B cell (primary cell): ENCODE data around the gene SLCO3A1. TPM values are rescaled to one million over a fixed set of nuclear protein-coding genes. Genes with fewer than 3 reads are reported as not detected.

ENCODE experiments used
- ATAC-seq: fragments of 200-7000 bp; cut with Tn5 transposase; one replicate; pipeline ENCODE4 v1.10.0; 2021; ENCODE audit warnings: low read depth, mild to moderate bottlenecking, moderate number of reproducible peaks, moderate library complexity
- CTCF ChIA-PET: fragments of 350-600 bp; sonication (Branson Sonifier 250); formaldehyde crosslinking; loops from one replicate; lab custom pipeline; 2021; ENCODE audit warnings: antibody characterized with exemption, inconsistent platforms; lab: Charles Lee
- POLR2A ChIA-PET: fragments of 350-600 bp; sonication (Branson Sonifier 250); formaldehyde crosslinking; loops from one replicate; lab custom pipeline; 2021; ENCODE audit warnings: antibody characterized with exemption; lab: Charles Lee
- DNase-seq: peaks from one replicate; pipeline ENCODE4 v3.0.0; 2013
- H2AFZ ChIP-seq: 2 replicates; pipeline ENCODE4 v1.6.1; 2012; ENCODE audit warnings: mild to moderate bottlenecking, low read depth, low read length; ENCODE audit not compliant: insufficient read depth, poor library complexity, severe bottlenecking
- H3K27ac ChIP-seq, 2 donors: 1 replicate in 1 of 2; 2 replicates in 1 of 2; pipeline ENCODE4 v1.5.1; 2012 to 2013; ENCODE audit warnings: low read length in 2 of 2, mild to moderate bottlenecking in 2 of 2, moderate library complexity in 1 of 2
- H3K27me3 ChIP-seq, 4 experiments: fragments of 200-600 bp in 1 of 4; sonication (generic) in 1 of 4; replicated peaks in 1 of 4; 1 replicate in 2 of 4; 2 replicates in 2 of 4; pipeline versions ENCODE4 v1.6.1 to v1.7.0; 2013 to 2016; ENCODE audit warnings: low read length in 3 of 4, mild to moderate bottlenecking in 2 of 4, mixed read lengths in 1 of 4, moderate library complexity in 1 of 4; ENCODE audit not compliant: insufficient read depth in 4 of 4, control insufficient read depth in 3 of 4; ENCODE audit errors: control extremely low read depth in 1 of 4
- H3K36me3 ChIP-seq, 2 experiments: replicated peaks in 1 of 2; 1 replicate in 1 of 2; 2 replicates in 1 of 2; pipeline versions ENCODE4 v1.6.1 to v1.7.1; 2013; ENCODE audit warnings: low read length in 1 of 2; ENCODE audit not compliant: insufficient read depth in 2 of 2, control insufficient read depth in 1 of 2; ENCODE audit errors: control extremely low read depth in 1 of 2, extremely low read depth in 1 of 2
- H3K4me1 ChIP-seq, 2 donors: fragments of 200-600 bp in 1 of 2; sonication (generic) in 1 of 2; 1 replicate in 1 of 2; 2 replicates in 1 of 2; pipeline versions ENCODE4 v1.5.1 to v1.6.1; 2013 to 2017; ENCODE audit warnings: low read length in 2 of 2; ENCODE audit not compliant: control insufficient read depth in 2 of 2, insufficient read depth in 2 of 2
- H3K4me2 ChIP-seq: replicated peaks from 2 replicates; pipeline ENCODE3; 2012; ENCODE audit warnings: mild to moderate bottlenecking, low read depth, low read length; ENCODE audit not compliant: poor library complexity, severe bottlenecking
- H3K4me3 ChIP-seq, 5 experiments: fragments of 200-600 bp in 1 of 5; sonication (generic) in 1 of 5; 1 replicate in 3 of 5; 2 replicates in 2 of 5; pipeline versions ENCODE4 v1.5.1 to v1.7.0; 2011 to 2016; ENCODE audit warnings: low read length in 4 of 5, mild to moderate bottlenecking in 4 of 5, low read depth in 2 of 5, control low read depth in 1 of 5, moderate library complexity in 1 of 5; ENCODE audit not compliant: insufficient read depth in 1 of 5; ENCODE audit errors: control extremely low read depth in 1 of 5, extremely low read depth in 1 of 5
- H3K79me2 ChIP-seq: fragments of 200-600 bp; sonication (generic); one replicate; pipeline ENCODE4 v1.6.0; 2016; ENCODE audit warnings: low read length; ENCODE audit not compliant: control insufficient read depth, insufficient read depth
- H3K9ac ChIP-seq: fragments of 200-600 bp; sonication (generic); 2 replicates; pipeline ENCODE4 v1.6.1; 2017; ENCODE audit warnings: mild to moderate bottlenecking, low read length, moderate library complexity
- H3K9me3 ChIP-seq, 3 donors: one replicate each; pipeline versions ENCODE4 v1.6.1 to v1.7.1; 2013; ENCODE audit warnings: low read length in 2 of 3; ENCODE audit not compliant: control insufficient read depth in 2 of 3, insufficient read depth in 1 of 3; ENCODE audit errors: control extremely low read depth in 1 of 3
- H4K20me1 ChIP-seq: 2 replicates; pipeline ENCODE4 v1.6.0; 2012; ENCODE audit warnings: mild to moderate bottlenecking, low read length; ENCODE audit not compliant: insufficient read depth, control insufficient read depth, poor library complexity, severe bottlenecking
- H3K27ac Mint-ChIP-seq: one replicate; pipeline ENCODE4 v1.8.0; 2021; ENCODE audit warnings: mixed read lengths
- H3K27me3 Mint-ChIP-seq: one replicate; pipeline ENCODE4 v1.8.0; 2021; ENCODE audit warnings: mixed read lengths
- H3K4me1 Mint-ChIP-seq: one replicate; pipeline ENCODE4 v1.8.0; 2021; ENCODE audit warnings: mixed read lengths
- H3K4me3 Mint-ChIP-seq: one replicate; pipeline ENCODE4 v1.8.0; 2021; ENCODE audit warnings: mixed read lengths
- H3K9me3 Mint-ChIP-seq: one replicate; pipeline ENCODE4 v1.8.0; 2022; ENCODE audit warnings: mixed read lengths; ENCODE audit not compliant: insufficient read depth
- EZH2 ChIP-seq: IDR thresholded peaks from 2 replicates; pipeline ENCODE4 v1.6.1; 2012; ENCODE audit warnings: borderline replicate concordance, low read depth, mild to moderate bottlenecking, moderate library complexity, low read length; ENCODE audit not compliant: insufficient read depth, poor library complexity, severe bottlenecking
- WGBS: methylation state at CpG from one replicate; pipeline ENCODE4 v1.1.5; 2013; ENCODE audit warnings: missing lambda C conversion rate; ENCODE audit not compliant: insufficient coverage; 5-methylcytosine and 5-hydroxymethylcytosine counted together
- intact Hi-C: fragments of 100-400 bp; cut with micrococcal nuclease; formaldehyde crosslinking; loops from one replicate; pipeline ENCODE4 v1.10.0; 2022
- polyA plus RNA-seq: library from polyadenylated mRNA; depleted of rRNA; stranded (reverse); fragments of >200 nt; gene quantifications from 2 replicates; pipeline ENCODE4 v1.2.3, GENCODE V29; 2012
- total RNA-seq, 2 donors: library from RNA; stranded (reverse); fragments of 120-200 nt in 1 of 2; gene quantifications; 1 replicate in 1 of 2; 2 replicates in 1 of 2; pipeline versions ENCODE4 v1.2.3 to v1.2.4, GENCODE V29; 2013 to 2022
- TF ChIP-seq, protein P1 (sequence below): fragments of 200-600 bp; IDR thresholded peaks from one replicate; pipeline ENCODE4 v1.8.0; 2022; ENCODE audit warnings: antibody characterized with exemption, mild to moderate bottlenecking

Gene SLCO3A1
- total and polyA plus RNA-seq, 2 donors (not counting 1 experiment from before 2014, with no cell fraction given), result 0.99 to 2.3 TPM

DNA sequence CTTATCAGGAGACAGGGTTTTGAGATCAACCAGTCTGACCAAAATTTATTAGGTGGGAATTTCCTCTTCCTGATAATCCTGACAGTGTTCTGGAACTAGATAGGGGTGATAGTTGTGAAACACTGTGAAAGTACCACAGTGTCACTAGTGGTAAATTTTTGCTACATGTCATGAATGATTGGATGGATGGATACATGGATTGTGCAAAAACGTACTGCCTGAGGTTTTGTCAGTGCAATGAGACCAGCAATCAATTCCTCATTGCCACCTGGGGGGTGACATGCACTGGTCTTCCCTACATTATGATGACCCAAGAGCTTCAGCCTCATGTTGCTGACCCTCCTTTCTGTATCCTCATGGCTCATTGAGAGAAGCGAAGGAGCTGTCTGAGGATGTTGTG is 123.5 kb downstream of the SLCO3A1 start:
- peaks cover 0 to 5% (median 0%) of the 10 kb centered on the region in 3 donors for H3K9me3 ChIP-seq
- ChIA-PET POLR2A (no interaction called here), CTCF (no interaction called here)
- no peak overlapping the region for H2AFZ ChIP-seq
- no peaks in the 10 kb centered on the region for H3K79me2 ChIP-seq
- H3K4me2 ChIP-seq, result no peak overlapping the region
- H3K4me1 Mint-ChIP-seq, result no peaks in the 10 kb centered on the region
- H3K27ac Mint-ChIP-seq, result no peak overlapping the region
- no peak overlapping the region for H3K9ac ChIP-seq
- H3K27ac ChIP-seq, result no peak overlapping the region
- ATAC-seq (no peak), DNase-seq (no peak)
- WGBS, result 90% methylated on average over 1 of the region's 2 CpGs
- intact Hi-C loops, result no loop called here
- no peaks in the 10 kb centered on the region for H3K27me3 Mint-ChIP-seq
- no peaks in the 10 kb centered on the region for H3K4me1 ChIP-seq
- H3K36me3 ChIP-seq, result no peaks in the 10 kb centered on the region
- TF ChIP-seq EZH2, result no peak
- TF ChIP-seq, protein P1, sequence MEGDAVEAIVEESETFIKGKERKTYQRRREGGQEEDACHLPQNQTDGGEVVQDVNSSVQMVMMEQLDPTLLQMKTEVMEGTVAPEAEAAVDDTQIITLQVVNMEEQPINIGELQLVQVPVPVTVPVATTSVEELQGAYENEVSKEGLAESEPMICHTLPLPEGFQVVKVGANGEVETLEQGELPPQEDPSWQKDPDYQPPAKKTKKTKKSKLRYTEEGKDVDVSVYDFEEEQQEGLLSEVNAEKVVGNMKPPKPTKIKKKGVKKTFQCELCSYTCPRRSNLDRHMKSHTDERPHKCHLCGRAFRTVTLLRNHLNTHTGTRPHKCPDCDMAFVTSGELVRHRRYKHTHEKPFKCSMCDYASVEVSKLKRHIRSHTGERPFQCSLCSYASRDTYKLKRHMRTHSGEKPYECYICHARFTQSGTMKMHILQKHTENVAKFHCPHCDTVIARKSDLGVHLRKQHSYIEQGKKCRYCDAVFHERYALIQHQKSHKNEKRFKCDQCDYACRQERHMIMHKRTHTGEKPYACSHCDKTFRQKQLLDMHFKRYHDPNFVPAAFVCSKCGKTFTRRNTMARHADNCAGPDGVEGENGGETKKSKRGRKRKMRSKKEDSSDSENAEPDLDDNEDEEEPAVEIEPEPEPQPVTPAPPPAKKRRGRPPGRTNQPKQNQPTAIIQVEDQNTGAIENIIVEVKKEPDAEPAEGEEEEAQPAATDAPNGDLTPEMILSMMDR, result no peak
- no peaks in the 10 kb centered on the region for H4K20me1 ChIP-seq
- H3K27me3 ChIP-seq, result no peaks in the 10 kb centered on the region
- H3K4me3 Mint-ChIP-seq, result no peak overlapping the region
- no peak overlapping the region for H3K4me3 ChIP-seq
- no peaks in the 10 kb centered on the region for H3K9me3 Mint-ChIP-seq

- Histone ChIP-seq H3K9me3 (no peaks in the 10 kb centered on the region), H3K79me2 (no peaks in the 10 kb centered on the region), H4K20me1 (no peaks in the 10 kb centered on the region), H2AFZ (no peak overlapping the region), H3K27me3 (no peaks in the 10 kb centered on the region), H3K4me1 (no peaks in the 10 kb centered on the region), H3K27ac (no peak overlapping the region), H3K36me3 (no peaks in the 10 kb centered on the region), H3K9ac (no peak overlapping the region), H3K4me3 (no peak overlapping the region), H3K4me2 (no peak overlapping the region)
- TF ChIP-seq EZH2, result no peak
- TF ChIP-seq, protein P1, result no peak
- ATAC-seq, result no peak
- ChIA-PET CTCF (no interaction called here), POLR2A (no interaction called here)
- no peak for DNase-seq
- Mint-ChIP-seq H3K9me3 (no peaks in the 10 kb centered on the region), H3K4me1 (no peaks in the 10 kb centered on the region), H3K27ac (no peak overlapping the region), H3K4me3 (no peak overlapping the region), H3K27me3 (no peaks in the 10 kb centered on the region)
- intact Hi-C loops, result no loop called here
- WGBS, result 98% methylated on average over 8 of the region's 9 CpGs
Measured at GRCh38 chr15:91980502-91981267, 127.2 kb downstream of the SLCO3A1 start.
